Liver (tissue), 9 donors: ENCODE measurements around the gene CADPS. TPM values are rescaled to one million over a fixed set of nuclear protein-coding genes. Genes with fewer than 3 reads are reported as not detected.

Experiments used
- DNase-seq: peaks from one replicate; pipeline ENCODE4 v3.0.0-alpha.2; 2017; ENCODE audit warnings: low spot score
- H3K27ac ChIP-seq, 2 donors: one replicate each; pipeline ENCODE4 v1.7.0; 2013; ENCODE audit warnings: inconsistent platforms in 2 of 2, low read length in 2 of 2, control low read depth in 1 of 2, low read depth in 1 of 2, mild to moderate bottlenecking in 1 of 2
- H3K27me3 ChIP-seq, 4 donors: one replicate each; pipeline versions ENCODE4 v1.6.1 to v1.7.0; 2013; ENCODE audit warnings: low read length in 3 of 4, inconsistent platforms in 1 of 4, mild to moderate bottlenecking in 1 of 4, moderate library complexity in 1 of 4; ENCODE audit not compliant: control insufficient read depth in 4 of 4, insufficient read depth in 4 of 4
- H3K36me3 ChIP-seq, 4 donors: one replicate each; pipeline versions ENCODE4 v1.6.1 to v1.7.0; 2013; ENCODE audit warnings: low read length in 3 of 4, mild to moderate bottlenecking in 3 of 4, low read depth in 1 of 4, moderate library complexity in 1 of 4; ENCODE audit not compliant: control insufficient read depth in 4 of 4, insufficient read depth in 3 of 4
- H3K4me1 ChIP-seq, 4 donors: one replicate each; pipeline versions ENCODE4 v1.6.1 to v1.7.0; 2013; ENCODE audit warnings: low read length in 3 of 4, mild to moderate bottlenecking in 3 of 4, moderate library complexity in 1 of 4; ENCODE audit not compliant: control insufficient read depth in 4 of 4, insufficient read depth in 4 of 4
- H3K4me3 ChIP-seq, 3 donors: one replicate each; pipeline versions ENCODE4 v1.6.1 to v1.7.0; 2013; ENCODE audit warnings: low read length in 3 of 3, control low read depth in 1 of 3, low read depth in 1 of 3, mild to moderate bottlenecking in 1 of 3
- H3K9ac ChIP-seq, 2 donors: one replicate each; pipeline ENCODE4 v1.7.0; 2013; ENCODE audit warnings: low read length in 2 of 2, mild to moderate bottlenecking in 2 of 2, moderate library complexity in 2 of 2, control low read depth in 1 of 2, low read depth in 1 of 2
- H3K9me3 ChIP-seq, 4 donors: one replicate each; pipeline versions ENCODE4 v1.6.1 to v1.7.0; 2013; ENCODE audit warnings: low read length in 3 of 4; ENCODE audit not compliant: control insufficient read depth in 4 of 4
- ATF3 ChIP-seq: IDR thresholded peaks from 2 replicates; pipeline ENCODE4 v1.6.1; 2016; ENCODE audit warnings: antibody characterized with exemption
- EGR1 ChIP-seq, 2 donors: IDR thresholded peaks; 2 replicates each; pipeline ENCODE4 v1.6.1; 2016 to 2018; ENCODE audit warnings: antibody characterized with exemption in 2 of 2, low read depth in 2 of 2
- FOXA2 ChIP-seq: IDR thresholded peaks from 2 replicates; pipeline ENCODE4 v1.6.1; 2016; ENCODE audit warnings: antibody characterized with exemption
- GABPA ChIP-seq, 2 donors: IDR thresholded peaks in 1 of 2; conservative IDR thresholded peaks in 1 of 2; 2 replicates each; pipeline ENCODE4 v1.6.1; 2016; ENCODE audit warnings: antibody characterized with exemption in 2 of 2, mild to moderate bottlenecking in 1 of 2, moderate library complexity in 1 of 2
- HNF4A ChIP-seq, 2 donors: conservative IDR thresholded peaks; 2 replicates each; pipeline ENCODE4 v1.6.1; 2016; ENCODE audit warnings: antibody characterized with exemption in 2 of 2, mild to moderate bottlenecking in 2 of 2
- HNF4G ChIP-seq: IDR thresholded peaks from 2 replicates; pipeline ENCODE4 v1.6.1; 2016; ENCODE audit warnings: antibody characterized with exemption
- JUND ChIP-seq, 2 donors: IDR thresholded peaks; 2 replicates each; pipeline ENCODE4 v1.6.1; 2016; ENCODE audit warnings: antibody characterized with exemption in 2 of 2
- NR2F2 ChIP-seq: IDR thresholded peaks from 2 replicates; pipeline ENCODE4 v1.6.1; 2016; ENCODE audit warnings: antibody characterized with exemption
- RAD21 ChIP-seq, 2 donors: IDR thresholded peaks; 2 replicates each; pipeline ENCODE4 v1.6.1; 2016; ENCODE audit warnings: antibody characterized with exemption in 2 of 2, mild to moderate bottlenecking in 2 of 2
- REST ChIP-seq: IDR thresholded peaks from 2 replicates; pipeline ENCODE4 v1.6.1; 2016; ENCODE audit warnings: antibody characterized with exemption, mild to moderate bottlenecking
- RXRA ChIP-seq, 2 donors: IDR thresholded peaks; 2 replicates each; pipeline ENCODE4 v1.6.1; 2017 to 2018; ENCODE audit warnings: antibody characterized with exemption in 2 of 2, mild to moderate bottlenecking in 1 of 2
- SP1 ChIP-seq: IDR thresholded peaks from 2 replicates; pipeline ENCODE4 v1.6.1; 2018; ENCODE audit warnings: antibody characterized with exemption, mild to moderate bottlenecking
- TAF1 ChIP-seq: conservative IDR thresholded peaks from 2 replicates; pipeline ENCODE4 v1.6.1; 2016; ENCODE audit warnings: antibody characterized with exemption, mild to moderate bottlenecking
- YY1 ChIP-seq: IDR thresholded peaks from 2 replicates; pipeline ENCODE4 v1.6.1; 2016; ENCODE audit warnings: antibody characterized with exemption, mild to moderate bottlenecking
- WGBS: extraction: QIAGEN DNeasy Blood & Tissue Kit; methylation state at CpG from one replicate; pipeline ENCODE4 v1.1.7; 2013; 5-methylcytosine and 5-hydroxymethylcytosine counted together
- polyA plus RNA-seq, 2 donors: library from polyadenylated mRNA; stranded (reverse) in 1 of 2; unstranded in 1 of 2; fragments of 200-250 nt in 1 of 2; fragments of >200 nt in 1 of 2; fragmentation: Nextera tagmentation in 1 of 2; extraction: Ambion mirVana in 1 of 2; gene quantifications; one replicate each; pipeline versions ENCODE4 v1.2.1 to v1.2.3, GENCODE V29; 2013 to 2015
- total RNA-seq, 2 donors: library from RNA; depleted of rRNA; stranded (reverse); fragments of >200 nt; gene quantifications; one replicate each; pipeline ENCODE4 v1.2.3, GENCODE V29; 2014
- TF ChIP-seq, protein P1 (sequence below): IDR thresholded peaks from 2 replicates; pipeline ENCODE4 v1.6.1; 2016; ENCODE audit warnings: antibody characterized with exemption
- TF ChIP-seq, protein P2 (sequence below): IDR thresholded peaks from 2 replicates; pipeline ENCODE4 v1.6.1; 2016; ENCODE audit warnings: antibody characterized with exemption
- TF ChIP-seq, protein P3 (sequence below): fragments of 150-350 bp; IDR thresholded peaks from 2 replicates; pipeline ENCODE4 v1.5.1; 2017; ENCODE audit warnings: improper control_type of control experiment, low read depth, low read length; ENCODE audit not compliant: missing input control
- donor health status: healthy.
- donor health status: healthy.
- donor health status: healthy.
- donor health status: healthy.
- donor health status: healthy.

CADPS gene
- total and polyA plus RNA-seq, 4 donors, result 0.05 to 0.37 (median 0.17) TPM; not detected in 1

- H3K36me3 ChIP-seq, result no peaks in the 10 kb centered on the region
- H3K4me1 ChIP-seq, result peaks cover 6 to 15% (median 9%) of the 10 kb centered on the region in 4 donors
- 18% methylated on average over 1 of the region's 1 CpG for WGBS
- DNase-seq, result no peak
- peaks cover 0 to 6% (median under 1%) of the 10 kb centered on the region in 4 donors for H3K9me3 ChIP-seq
- H3K27me3 ChIP-seq, result peaks cover 0 to 18% (median 7%) of the 10 kb centered on the region in 4 donors
- no peak overlapping the region for H3K27ac ChIP-seq
- H3K9ac ChIP-seq, result no peak overlapping the region
- H3K4me3 ChIP-seq, result no peak overlapping the region
- TF ChIP-seq GABPA (IDR thresholded peaks at IDR 0.05 in 1 of 2, conservative IDR thresholded peaks at IDR 0.05 in 1 of 2) (no peak), NR2F2 (no peak), JUND (IDR thresholded peaks at IDR 0.05) (no peak), SP1 (no peak), FOXA2 (no peak), TAF1 (no peak), EGR1 (IDR thresholded peaks at IDR 0.05; ENCODE audit: low read depth in 2 of 2) (no peak), YY1 (no peak), REST (no peak), HNF4G (no peak), RXRA (IDR thresholded peaks at IDR 0.05) (no peak), HNF4A (conservative IDR thresholded peaks at IDR 0.05) (no peak), ATF3 (no peak), RAD21 (IDR thresholded peaks at IDR 0.05) (no peak)
- TF ChIP-seq, protein P1, sequence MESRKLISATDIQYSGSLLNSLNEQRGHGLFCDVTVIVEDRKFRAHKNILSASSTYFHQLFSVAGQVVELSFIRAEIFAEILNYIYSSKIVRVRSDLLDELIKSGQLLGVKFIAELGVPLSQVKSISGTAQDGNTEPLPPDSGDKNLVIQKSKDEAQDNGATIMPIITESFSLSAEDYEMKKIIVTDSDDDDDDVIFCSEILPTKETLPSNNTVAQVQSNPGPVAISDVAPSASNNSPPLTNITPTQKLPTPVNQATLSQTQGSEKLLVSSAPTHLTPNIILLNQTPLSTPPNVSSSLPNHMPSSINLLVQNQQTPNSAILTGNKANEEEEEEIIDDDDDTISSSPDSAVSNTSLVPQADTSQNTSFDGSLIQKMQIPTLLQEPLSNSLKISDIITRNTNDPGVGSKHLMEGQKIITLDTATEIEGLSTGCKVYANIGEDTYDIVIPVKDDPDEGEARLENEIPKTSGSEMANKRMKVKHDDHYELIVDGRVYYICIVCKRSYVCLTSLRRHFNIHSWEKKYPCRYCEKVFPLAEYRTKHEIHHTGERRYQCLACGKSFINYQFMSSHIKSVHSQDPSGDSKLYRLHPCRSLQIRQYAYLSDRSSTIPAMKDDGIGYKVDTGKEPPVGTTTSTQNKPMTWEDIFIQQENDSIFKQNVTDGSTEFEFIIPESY, result no peak
- TF ChIP-seq, protein P2, sequence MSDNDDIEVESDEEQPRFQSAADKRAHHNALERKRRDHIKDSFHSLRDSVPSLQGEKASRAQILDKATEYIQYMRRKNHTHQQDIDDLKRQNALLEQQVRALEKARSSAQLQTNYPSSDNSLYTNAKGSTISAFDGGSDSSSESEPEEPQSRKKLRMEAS, result no peak
- TF ChIP-seq, protein P3, sequence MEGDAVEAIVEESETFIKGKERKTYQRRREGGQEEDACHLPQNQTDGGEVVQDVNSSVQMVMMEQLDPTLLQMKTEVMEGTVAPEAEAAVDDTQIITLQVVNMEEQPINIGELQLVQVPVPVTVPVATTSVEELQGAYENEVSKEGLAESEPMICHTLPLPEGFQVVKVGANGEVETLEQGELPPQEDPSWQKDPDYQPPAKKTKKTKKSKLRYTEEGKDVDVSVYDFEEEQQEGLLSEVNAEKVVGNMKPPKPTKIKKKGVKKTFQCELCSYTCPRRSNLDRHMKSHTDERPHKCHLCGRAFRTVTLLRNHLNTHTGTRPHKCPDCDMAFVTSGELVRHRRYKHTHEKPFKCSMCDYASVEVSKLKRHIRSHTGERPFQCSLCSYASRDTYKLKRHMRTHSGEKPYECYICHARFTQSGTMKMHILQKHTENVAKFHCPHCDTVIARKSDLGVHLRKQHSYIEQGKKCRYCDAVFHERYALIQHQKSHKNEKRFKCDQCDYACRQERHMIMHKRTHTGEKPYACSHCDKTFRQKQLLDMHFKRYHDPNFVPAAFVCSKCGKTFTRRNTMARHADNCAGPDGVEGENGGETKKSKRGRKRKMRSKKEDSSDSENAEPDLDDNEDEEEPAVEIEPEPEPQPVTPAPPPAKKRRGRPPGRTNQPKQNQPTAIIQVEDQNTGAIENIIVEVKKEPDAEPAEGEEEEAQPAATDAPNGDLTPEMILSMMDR, result no peak
Measured at GRCh38 chr3:62872318-62872717, 2.9 kb downstream of the CADPS start.
